Germinal center (tissue), 1 donor: ENCODE results near the gene DPYSL4.
"Not testable (repeated sequence)": the region's sequence is repeated elsewhere in the genome, so short reads cannot be mapped to it uniquely, and the experiment has no call there.

ENCODE experiments used
- DNase-seq: peaks from one replicate; pipeline ENCODE4 v3.0.0; 2012; ENCODE audit warnings: mixed read lengths, low spot score

The DPYSL4 gene

DNA sequence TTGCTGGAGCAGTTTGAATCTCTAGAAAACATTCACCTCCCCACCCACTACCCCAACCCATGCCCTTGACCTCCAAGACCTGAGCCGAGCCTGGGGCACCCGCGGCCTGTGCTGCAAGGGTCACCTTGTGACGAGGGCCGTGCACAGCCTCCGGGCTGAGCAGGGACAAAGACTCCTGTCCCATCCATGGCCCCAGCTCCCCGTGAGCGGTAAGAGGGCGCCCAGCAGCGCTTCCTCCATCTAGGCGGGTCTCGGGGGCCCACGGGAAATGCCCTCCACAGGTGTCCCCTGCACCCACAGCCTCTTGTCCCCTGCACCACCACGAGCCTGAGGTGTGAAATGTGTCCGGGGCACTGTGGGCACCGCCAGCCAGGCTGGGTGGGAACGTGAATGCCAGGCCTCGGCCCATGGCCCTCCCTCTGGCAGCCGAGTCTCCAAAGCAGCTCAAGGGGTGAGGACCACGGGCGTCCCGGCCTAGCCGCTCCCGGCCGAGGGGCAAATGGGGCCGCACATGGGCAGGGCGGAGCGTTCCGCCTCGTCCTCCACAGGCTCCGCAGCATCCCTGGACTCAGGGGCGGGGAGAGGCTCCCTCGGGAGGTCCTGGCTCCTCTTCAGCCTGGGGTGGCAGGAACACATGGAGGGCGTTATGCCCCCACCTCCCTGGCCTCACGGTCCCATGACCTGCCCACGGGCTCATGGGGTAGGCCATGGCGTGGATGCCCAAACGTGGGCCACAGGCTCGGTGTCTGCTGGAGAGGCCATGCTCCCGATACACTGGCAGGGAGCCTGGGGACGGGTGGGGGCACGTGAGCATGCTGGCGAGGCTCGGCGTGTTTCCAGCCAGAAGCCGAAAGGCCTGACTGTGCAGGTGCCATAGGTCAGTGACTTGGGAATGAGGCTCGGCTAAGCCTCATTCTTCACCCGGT is 21.1 kb downstream of the DPYSL4 start:
- DNase-seq, result no peak

DNA sequence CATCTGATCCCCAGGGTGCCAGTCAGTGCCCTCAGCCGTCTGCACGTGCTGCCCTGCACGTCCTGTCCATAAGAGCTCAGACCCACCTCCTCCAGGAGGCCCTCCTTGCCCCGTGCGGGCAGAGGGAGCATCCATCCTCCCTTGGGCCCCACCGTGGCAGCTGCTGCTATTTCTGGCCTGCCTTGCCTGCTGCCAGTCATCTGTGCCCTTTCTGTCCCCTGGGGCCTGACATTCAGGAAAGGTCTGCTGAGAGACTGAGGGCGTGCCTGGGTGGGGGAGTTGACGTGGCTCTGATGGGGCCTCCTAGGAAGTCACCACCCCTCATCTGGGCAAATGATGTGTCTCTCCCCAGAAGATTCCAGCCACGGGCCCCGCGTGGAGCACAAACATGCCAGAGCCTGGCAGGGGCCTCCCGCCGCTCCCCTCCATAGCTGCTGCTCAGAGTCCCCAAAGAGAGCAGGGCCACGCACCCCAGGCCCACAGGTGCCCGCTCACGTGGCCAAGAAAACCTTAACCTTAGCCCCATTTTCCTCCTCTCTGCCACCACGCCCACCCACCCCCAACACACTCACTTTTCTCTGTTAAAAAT is 21.8 kb downstream of the DPYSL4 start:
- no peak for DNase-seq

DNA sequence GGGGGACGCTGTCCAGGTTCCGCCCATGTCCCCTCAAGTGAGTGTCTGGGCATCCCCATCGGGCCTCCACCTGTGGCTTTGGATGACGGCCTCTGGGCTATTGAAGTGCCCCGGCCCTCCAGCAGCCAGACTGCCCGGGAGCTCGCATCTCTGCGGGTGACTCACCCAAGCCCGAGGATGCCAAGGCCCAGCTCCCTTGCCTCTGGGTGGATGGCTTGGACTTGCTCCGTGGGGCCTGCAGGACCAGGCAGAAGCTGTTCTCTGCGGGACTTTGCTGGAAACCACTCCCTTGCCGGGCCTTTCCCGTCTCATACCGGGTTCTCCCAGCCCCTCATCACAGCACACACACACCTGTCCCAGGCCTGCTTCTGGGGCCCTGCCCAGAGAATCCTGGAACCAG is 22.4 kb downstream of the DPYSL4 start:
- DNase-seq, result no peak

DNA sequence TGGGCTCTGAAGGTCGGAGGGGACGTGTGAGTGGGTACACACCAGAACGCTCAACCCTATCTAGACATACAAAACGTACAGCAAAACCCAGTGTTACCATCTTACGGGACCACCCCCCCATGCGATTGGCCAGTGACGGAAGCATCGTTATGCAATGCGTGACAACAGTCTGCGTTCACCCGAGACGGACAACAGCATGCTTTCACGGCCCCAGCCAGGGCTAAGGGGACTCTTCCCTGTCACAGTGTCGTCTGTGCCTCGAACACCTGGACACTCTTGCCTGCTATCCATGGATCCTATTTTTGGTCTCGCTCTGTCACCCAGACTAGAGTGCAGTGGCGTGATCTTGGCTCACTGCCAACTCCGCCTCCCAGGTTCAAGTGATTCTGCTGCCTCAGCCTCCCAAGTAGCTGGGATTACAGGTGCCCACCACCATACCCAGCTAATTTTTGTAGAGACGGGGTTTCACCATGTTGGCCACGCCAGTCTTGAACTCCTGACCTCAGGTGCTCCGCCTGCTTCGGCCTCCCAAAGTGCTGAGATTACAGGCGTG is 23.3 kb downstream of the DPYSL4 start:
- no peak for DNase-seq

DNA sequence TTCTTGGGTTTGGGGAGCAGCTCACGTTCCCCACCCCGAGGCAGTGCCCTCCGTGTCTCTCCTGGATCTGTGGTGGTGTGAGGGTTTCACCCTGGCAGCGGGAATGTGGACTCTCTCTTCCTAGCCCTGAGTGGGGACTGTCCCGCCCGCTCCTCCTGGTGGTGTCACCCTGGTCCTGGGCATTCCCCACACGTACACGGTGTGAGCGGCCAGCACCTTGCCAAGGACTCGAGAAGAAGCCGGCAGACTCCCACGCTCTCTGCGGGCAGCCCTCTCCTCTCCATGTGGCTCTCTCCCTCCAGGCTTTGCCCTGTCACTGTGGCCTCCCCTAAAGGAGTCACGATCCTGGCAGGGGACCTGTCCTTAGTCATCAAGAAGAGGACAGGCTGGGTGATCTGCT is 24.0 kb downstream of the DPYSL4 start:
- DNase-seq, result no peak

DNA sequence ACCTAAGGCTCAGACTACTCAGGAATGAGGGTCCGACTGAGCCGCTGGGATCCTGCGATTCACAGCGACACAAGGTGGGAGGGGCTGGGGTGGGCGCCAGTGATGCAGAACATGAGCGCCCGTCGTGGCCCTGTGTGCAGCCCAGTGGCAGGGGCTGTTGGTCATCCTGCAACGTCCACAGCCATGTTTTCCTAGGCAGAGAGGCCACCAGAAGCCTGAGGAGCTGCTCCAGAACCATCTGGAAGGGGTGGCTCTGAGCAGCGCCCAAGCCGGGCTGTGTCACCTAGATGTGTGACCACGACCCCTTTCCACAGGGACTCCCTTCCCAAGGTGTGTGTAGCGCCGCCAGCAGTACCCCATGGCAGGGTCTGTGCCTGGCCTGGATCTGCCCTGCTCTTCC is 24.5 kb downstream of the DPYSL4 start:
- no peak for DNase-seq

DNA sequence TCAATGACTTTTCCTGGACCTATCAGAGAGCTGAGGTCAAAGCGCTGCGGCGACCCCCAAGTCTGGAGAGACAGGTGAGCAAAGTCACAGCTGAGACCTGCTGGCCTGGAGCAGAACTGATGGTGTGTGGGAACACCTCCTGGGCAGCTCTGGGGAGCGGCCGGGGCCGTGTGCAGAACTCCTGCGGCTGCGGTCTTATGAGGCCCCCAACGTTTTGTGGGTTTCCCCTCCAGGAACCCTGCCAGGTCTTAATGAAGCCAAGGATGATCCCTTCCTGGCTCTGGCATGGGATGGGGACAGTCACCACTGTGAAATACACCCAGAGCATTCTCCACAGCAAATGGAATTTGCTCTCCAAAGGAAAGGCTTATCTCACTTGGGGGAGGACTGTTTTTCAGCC is 26.1 kb downstream of the DPYSL4 start:
- no peak for DNase-seq

DNA sequence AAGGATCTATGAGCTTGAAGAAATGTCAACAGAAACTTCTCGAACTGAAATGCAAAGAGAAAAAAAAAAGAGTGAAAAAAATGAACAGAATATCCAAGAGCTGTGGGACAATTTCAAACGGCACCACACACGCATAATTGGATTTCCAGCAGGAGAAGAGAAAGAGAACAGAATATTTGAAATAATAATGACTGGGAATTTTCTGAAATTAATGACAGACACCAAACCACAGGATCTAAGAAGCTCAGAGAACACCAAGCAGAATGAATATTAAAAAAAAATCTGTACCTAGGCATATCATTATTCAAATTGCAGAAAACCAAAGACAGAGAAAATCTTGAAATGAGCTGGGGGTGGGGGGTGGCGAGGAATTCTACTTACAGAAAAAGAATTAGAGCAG is 27.2 kb downstream of the DPYSL4 start:
- DNase-seq, result no peak

DNA sequence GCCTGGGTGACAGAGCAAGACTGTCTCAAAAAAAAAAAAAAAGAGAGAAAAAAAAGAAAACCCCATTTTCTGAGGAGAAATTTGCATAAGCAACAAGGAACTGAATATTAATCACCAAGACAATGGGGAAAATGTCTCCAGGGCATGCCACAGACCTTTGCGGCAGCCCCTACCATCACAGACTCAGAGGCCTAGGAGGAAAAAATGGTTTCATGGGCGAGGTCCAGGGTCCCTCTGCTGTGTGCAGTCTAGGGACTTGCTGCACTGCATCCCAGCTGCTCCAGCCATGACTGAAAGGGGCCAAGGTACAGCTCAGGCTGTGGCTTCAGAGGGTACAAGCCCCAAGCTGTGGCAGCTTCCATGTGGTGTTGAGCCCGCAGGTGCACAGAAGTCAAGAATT is 29.7 kb downstream of the DPYSL4 start:
- DNase-seq, result not testable (repeated sequence)

DNA sequence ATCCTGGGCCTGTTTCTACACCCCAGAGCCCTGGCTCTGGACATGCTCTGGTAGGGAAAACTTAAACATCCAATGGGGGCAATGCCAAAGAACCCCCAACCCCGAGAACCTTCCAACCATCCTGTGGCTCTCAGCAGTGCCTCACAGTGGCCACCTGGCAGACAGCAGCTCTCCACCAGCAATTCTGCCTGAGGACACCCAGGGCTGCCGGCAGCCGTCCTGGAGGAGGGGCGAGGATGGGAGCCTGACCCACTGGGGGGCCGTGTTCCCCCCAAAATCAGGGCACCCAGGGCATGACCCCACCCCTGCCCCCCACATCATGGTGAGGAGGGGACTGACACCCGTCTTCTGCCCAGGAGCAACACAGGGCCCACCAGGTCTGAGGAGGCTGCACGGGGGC is 32.7 kb downstream of the DPYSL4 start:
- DNase-seq, result no peak

DNA sequence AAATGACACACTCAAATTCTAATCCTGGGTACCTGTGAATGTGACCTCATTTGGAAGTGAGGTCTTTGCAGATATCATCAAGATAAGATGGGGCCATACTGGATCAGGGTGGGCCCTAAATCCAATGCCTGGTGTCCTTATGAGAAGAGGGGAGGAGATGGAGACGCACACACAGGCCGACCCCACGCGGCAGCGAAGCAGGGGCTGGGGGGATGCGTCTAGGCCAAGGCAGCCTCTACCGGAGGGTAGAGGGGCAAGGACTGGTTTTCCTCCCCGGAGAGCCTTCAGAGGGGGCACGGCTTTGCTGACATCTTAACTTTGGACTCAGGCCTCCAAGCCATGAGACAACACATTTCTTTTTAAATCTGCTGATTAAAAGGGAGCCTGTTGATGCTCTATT is 33.3 kb downstream of the DPYSL4 start:
- DNase-seq, result no peak

DNA sequence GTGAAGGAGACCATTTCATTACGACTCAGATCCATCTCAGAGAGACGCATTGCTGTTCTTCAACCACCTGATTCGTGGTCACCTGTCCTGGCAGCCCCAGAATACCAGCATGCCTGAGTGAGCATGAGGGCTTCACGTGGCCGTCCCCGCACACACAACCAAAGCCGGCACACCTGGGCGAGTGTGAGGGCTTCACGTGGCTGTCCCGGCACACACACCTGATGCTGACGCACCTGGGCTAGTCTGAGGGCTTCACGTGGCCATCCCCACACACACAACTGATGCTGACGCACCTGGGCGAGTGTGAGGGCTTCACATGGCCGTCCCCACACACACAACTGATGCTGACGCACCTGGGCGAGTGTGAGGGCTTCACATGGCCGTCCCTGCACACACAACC is 34.2 kb downstream of the DPYSL4 start:
- DNase-seq, result not testable (repeated sequence)

DNA sequence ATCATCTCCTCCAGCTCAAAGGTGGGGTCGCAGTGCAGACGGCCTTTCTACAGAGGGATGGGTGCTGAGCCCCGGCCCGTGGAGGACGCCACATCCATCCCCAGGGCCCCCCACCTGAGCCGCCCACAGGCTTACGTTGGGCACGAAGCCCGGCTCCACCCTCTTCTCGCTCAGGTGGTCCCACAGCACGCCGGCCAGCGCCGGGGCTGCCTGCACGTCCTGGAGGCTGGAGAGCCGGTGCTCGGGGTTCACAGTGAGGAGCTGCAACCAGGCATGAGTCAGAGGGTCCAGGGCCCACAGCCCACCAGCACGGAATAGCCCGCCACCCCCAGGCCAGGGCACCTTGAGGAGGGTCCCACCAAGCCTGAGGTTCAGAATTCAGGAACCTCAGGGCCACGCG is 36.0 kb downstream of the DPYSL4 start:
- DNase-seq, result no peak

DNA sequence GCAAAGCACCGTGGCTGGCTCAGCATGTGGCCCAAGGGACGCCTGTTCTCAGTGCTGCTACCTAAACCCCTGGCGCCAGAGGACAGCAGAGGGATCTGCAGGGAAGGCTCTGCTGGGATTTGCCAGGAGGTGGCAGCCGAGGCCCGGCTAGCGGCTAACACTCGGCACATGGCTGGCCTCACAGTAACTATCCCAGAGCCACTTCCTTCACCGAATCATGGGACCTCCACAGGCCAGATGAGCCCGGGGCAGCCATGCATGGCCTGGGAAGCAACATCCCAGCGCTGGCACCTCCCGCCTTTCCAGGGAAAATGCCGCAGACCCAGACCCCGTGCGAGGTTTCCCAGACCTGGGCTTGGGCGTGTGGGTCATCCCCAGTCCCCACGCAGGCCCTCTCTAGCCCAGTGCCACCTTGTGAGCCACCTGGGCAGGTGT is 36.4 kb downstream of the DPYSL4 start:
- peak; percentile 50 for DNase-seq

DNA sequence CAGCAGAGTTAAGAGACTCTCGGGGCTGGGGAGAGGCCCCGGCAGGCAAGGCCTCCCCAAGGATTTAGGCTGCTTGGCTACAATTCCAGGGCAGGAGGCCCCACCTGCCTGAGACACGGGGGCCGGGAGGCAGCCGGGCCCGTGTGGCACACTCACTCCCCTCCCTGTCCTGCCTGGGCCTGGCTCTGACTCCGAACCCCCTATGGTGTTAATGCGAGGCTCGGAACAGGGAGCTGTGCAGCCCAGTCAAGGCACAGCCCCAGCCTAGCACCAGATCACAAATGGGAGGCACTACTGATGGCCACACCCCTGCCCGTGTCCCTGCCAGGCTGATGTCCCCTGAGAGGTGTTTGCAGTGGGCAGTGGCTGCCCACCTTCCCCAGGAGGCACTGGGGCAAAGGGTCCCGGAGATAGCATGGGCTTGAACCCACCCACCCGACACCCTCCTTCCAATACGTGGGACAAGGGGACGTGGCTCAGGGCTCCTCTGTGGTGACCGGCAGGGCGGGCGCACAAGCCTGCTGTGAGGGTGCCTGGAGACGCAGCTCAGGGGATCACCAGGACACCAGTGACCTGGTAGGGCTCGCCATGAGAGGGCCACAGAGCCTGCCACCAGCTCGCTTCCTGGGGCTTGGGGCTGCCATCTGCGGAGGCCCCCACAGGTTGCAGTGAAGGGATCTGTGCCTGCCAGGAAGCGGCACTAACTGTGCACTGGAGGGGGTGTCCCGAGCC is 37.0 kb downstream of the DPYSL4 start:
- DNase-seq, result no peak

DNA sequence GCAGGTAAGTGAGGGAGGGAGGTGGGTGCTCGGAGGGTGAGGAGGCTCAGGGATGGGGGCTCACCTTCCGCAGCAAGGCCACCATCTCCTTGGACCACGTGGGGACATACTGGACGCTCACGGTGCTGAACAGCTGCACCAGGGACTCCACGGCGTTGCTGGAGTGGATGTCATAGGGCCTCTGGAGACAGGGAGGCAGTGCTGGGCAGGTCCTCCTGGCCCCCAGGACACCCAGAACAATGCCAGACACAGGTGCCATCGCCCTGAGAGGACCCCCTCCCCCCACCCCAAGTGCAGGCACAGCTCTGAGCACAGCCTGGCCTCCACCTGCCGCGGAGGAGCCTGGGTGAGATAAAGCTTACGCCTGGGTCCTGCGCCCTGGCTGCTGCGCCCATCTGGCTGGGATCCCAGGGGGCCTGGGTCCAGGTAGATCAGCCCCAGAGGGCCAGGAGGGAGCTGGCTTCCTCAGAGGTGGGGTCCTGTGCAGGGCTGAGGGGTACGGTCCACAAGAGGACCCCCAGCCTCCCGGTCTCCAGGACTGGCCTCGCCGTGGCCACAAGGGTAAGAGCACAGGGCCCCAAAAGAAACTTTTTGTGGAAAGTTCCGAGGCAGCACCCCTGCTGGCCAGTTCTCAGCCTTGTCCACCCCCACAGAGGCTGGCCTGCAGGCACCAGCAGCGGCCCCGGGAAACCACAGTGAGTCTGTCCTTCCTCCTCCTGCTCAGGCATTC is 37.8 kb downstream of the DPYSL4 start:
- DNase-seq, result no peak

DNA sequence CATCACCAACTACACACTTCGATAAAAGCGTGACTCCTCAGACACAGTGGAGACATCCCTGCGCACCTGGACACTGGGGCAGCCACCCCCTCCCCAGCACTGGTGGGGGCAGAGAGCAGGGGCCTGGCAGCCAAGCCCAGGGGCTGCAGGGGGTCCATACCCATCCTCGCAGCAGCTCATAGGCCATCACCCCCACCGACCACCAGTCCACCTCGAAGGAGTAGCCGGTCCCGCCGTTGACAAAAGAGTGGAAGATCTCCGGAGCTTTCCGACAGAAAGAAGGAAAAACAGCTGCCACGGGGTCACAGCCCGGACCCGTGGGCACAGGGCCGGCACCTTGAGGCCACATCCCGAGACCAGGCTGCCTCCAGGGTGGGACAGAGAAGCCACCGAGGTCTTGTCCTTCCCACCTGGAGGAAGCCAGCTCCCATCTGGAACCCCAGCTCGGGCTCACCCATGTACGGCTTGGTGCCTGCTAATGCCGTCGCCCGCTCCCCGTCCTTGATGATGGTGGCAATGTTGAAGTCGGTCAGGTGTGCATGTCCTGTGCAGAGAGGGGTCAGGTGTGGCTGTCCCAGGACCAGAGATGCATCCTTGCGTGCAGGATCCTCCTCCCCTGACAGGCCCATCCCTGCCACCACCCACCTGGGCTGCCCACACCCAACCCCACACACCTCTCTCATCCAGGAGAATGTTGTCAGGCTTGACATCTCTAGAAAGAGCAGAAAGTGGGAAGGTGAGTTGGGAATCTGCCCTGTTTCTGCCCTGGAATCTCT is 38.5 kb downstream of the DPYSL4 start:
- DNase-seq, result no peak

DNA sequence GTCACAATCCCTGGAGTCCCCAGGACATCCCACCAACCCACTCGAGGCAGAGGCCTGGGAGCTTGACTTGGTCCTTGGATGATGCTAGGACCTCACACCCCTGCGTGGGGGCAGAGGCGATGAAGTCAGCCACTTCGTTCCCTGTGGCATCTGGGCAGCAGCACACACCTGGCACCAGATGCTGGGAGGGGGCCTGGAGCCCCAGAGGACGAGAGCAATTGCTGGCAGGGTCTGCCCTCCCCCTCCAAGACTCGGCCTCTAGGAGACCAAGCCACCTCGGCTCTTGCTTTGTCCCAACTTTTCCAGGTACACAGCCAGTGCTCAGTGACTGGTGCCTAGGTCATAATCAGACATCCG is 39.1 kb downstream of the DPYSL4 start:
- no peak for DNase-seq

DNA sequence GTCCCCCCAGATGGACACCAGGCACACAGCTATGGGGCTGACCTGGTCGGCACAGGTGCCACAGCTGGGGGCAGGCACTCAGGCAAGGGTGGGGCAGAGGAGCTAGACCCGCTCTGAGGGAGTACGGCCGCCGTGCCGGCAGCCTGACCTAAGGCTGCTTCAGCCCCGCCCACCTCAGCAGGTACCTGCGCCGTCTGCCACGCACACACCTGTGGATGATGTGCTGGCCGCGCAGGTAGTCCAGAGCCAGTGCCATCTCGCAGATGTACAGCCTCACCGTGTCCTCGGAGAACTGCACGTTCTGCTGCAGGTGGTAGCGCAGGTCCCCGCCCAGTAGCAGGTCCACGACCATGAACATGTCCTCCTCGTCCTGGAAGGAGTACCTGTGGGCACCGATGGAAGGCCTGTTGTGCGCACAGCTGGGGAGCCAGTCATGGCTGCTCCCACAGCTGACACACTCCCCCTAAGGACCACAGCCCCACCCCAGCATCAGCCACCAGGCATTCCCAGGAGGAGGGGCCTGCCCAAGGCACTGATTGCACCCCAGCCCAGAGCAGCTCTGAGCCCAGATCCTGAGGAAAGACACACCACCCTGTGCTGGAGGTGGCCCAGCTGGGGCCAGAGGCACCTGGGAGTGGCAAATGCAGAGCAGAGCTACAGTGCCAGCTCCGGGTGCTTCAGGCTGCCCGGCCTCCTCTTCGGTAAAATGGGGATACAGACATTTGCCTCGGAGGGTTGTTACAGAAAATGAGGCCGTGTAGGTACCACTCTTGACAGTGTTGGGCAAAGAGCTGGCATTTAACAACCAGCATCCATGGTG is 40.0 kb downstream of the DPYSL4 start:
- DNase-seq, result no peak

DNA sequence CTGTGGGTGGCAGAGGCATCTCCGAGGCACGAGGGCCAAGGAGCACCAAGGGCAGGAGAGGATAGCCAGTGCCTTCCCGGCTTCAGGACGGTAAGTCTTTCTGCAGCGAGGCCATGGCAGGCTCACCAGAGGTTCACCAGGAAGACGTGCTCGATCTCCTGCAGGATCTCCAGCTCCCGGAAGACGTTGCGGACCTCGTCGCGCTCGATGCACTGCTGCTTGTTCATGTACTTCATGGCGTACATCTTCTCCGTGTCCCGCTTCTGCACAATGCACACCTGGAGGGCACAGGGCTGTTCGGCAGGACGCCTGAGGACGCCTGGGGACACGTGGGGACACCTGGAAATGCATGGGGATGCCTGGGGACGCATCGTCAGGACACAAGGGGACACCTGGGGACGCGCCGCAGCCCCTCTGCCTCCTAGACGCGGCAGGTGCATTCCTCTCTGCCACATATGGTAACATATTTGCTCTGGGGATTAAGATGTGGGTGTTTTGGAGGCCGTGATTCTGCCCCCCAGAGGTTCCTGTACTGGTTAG is 41.2 kb downstream of the DPYSL4 start:
- no peak for DNase-seq
